Lower leg skin (tissue), 3 donors: ENCODE measurements around the gene CENPP.

ENCODE experiments used
- CTCF ChIP-seq, 3 donors: fragments of 450-650 bp; IDR thresholded peaks; one replicate each; pipeline ENCODE4 v1.5.1; 2016; ENCODE audit warnings: antibody characterized with exemption in 3 of 3, mild to moderate bottlenecking in 3 of 3, moderate library complexity in 2 of 3
- POLR2A ChIP-seq, 2 donors: fragments of 450-650 bp; IDR thresholded peaks; one replicate each; pipeline ENCODE4 v1.6.1; 2016 to 2017; ENCODE audit warnings: antibody characterized with exemption in 2 of 2, mild to moderate bottlenecking in 1 of 2, moderate library complexity in 1 of 2

DNA sequence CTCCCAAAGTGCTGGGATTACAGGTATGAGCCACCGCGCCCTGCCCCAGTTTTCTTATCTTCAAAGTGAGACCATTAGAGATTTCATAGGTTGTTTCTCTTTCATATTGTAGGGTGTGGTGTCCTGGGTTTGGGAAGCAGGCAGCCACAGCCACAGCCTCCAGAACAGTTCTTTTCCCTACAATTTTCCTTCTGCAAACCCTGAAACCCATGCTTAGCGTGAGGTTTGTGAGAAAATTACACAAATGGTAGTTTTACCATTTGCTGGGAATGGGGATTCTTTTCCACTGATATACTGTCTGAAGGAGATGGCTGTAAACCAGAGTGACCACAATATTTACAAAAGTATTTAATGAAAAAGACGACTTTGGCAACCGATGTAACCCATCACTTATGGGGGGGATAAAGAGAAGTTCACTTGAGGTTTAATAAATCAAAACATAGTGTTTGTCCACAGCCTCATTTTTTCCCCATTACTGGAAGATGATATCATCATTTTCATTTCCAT, 236.8 kb downstream of the CENPP start:
- no peak for TF ChIP-seq POLR2A (IDR thresholded peaks at IDR 0.05)
- no peak for TF ChIP-seq CTCF (IDR thresholded peaks at IDR 0.05)
